Measurements from ENCODE around the gene MRPL46.

DNA sequence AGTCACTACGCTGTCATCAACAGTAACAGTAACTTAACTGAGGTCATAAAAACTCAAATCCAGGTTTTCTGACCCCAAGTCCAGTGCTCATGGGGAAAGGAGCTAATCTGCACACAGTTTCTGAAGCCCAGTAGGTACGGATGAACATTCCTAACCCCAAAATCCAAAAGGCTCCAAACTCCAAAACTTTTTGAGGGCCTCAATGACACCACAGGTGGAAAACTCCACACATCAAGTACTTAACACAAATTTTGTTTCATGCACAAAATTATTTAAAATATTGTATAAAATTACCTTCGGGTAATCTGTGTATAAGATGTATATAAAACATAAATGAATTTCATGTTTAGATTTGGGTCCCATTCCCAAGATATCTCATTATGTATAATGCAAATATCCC, 10.5 kb downstream of the MRPL46 start:
- no peak for TF ChIP-seq JUN (IDR thresholded peaks at IDR 0.05; ENCODE audit: borderline replicate concordance, insufficient read depth, insufficient read length, low read depth)
- TF ChIP-seq, protein P1, sequence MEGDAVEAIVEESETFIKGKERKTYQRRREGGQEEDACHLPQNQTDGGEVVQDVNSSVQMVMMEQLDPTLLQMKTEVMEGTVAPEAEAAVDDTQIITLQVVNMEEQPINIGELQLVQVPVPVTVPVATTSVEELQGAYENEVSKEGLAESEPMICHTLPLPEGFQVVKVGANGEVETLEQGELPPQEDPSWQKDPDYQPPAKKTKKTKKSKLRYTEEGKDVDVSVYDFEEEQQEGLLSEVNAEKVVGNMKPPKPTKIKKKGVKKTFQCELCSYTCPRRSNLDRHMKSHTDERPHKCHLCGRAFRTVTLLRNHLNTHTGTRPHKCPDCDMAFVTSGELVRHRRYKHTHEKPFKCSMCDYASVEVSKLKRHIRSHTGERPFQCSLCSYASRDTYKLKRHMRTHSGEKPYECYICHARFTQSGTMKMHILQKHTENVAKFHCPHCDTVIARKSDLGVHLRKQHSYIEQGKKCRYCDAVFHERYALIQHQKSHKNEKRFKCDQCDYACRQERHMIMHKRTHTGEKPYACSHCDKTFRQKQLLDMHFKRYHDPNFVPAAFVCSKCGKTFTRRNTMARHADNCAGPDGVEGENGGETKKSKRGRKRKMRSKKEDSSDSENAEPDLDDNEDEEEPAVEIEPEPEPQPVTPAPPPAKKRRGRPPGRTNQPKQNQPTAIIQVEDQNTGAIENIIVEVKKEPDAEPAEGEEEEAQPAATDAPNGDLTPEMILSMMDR (IDR thresholded peaks at IDR 0.05; ENCODE audit: extremely low read depth in 1 of 2, insufficient read depth in 1 of 2, low read depth in 1 of 2, low read length in 2 of 2): no peak
- no peak for TF ChIP-seq POLR2A (IDR thresholded peaks at IDR 0.05; ENCODE audit: low read depth, low read length)
- TF ChIP-seq MYC (IDR thresholded peaks at IDR 0.05; ENCODE audit: low read depth, low read length): no peak
- TF ChIP-seq, protein P2, sequence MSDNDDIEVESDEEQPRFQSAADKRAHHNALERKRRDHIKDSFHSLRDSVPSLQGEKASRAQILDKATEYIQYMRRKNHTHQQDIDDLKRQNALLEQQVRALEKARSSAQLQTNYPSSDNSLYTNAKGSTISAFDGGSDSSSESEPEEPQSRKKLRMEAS (IDR thresholded peaks at IDR 0.05; ENCODE audit: insufficient read depth, insufficient read length): no peak
- TF ChIP-seq EZH2 (IDR thresholded peaks at IDR 0.05; ENCODE audit: borderline replicate concordance, low read depth, low read length, severe bottlenecking): no peak
- TF ChIP-seq POLR2AphosphoS5 (IDR thresholded peaks at IDR 0.05; ENCODE audit: insufficient read depth, low read depth, low read length): no peak

Data from endothelial cell of umbilical vein (primary cell).